Measurements from ENCODE around the gene PEAK1.

PEAK1 gene

DNA sequence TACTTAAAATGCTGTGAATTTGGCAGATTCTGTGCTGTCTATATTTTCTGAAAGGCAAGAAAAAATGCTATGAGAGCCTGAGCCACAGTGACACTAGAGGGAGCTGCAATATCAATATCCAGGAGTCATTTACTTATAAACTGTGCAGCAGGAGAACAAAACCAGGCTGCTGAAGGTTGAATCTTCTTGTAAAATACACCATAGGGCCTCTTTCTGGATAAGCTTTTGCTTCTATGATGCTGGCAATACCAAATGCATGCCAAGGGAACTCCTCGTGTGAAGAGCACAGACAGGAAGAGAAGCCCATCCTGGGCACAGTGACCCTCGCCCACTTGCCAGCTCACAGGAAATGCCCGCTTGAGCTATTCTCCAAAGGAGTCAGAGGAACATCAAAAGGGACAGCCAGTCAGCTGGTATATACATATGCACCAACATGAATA, 301.0 kb downstream of the PEAK1 start:
- TF ChIP-seq, protein P1, sequence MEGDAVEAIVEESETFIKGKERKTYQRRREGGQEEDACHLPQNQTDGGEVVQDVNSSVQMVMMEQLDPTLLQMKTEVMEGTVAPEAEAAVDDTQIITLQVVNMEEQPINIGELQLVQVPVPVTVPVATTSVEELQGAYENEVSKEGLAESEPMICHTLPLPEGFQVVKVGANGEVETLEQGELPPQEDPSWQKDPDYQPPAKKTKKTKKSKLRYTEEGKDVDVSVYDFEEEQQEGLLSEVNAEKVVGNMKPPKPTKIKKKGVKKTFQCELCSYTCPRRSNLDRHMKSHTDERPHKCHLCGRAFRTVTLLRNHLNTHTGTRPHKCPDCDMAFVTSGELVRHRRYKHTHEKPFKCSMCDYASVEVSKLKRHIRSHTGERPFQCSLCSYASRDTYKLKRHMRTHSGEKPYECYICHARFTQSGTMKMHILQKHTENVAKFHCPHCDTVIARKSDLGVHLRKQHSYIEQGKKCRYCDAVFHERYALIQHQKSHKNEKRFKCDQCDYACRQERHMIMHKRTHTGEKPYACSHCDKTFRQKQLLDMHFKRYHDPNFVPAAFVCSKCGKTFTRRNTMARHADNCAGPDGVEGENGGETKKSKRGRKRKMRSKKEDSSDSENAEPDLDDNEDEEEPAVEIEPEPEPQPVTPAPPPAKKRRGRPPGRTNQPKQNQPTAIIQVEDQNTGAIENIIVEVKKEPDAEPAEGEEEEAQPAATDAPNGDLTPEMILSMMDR (conservative IDR thresholded peaks at IDR 0.05; ENCODE audit: low read length): peak; percentile 90
- no peak overlapping the region for H3K4me3 ChIP-seq (ENCODE audit: low read length)
- peak; percentile 80 for DNase-seq (ENCODE audit: low read depth)

DNA sequence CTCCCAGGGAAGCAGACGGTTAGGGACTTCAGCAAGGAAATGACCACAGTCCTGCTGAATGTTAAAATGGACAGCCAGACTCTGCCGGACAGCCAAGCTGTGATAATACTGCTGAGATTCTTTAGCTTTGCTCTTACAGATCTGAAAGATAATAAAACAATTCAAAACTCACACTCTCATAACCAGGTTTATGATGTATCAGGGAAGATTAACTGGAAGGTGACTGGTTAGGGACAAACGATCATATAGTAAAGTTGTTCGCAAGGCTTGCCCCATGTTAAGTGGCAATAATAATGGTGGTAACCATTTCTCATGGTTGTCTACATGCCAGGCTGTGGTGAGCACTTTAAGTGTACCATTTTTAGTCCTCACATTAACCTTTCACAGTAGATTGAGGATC, 304.7 kb downstream of the PEAK1 start:
- DNase-seq (ENCODE audit: low read depth): no peak
- TF ChIP-seq, protein P1 (conservative IDR thresholded peaks at IDR 0.05; ENCODE audit: low read length): no peak
- no peak overlapping the region for H3K4me3 ChIP-seq (ENCODE audit: low read length)

DNA sequence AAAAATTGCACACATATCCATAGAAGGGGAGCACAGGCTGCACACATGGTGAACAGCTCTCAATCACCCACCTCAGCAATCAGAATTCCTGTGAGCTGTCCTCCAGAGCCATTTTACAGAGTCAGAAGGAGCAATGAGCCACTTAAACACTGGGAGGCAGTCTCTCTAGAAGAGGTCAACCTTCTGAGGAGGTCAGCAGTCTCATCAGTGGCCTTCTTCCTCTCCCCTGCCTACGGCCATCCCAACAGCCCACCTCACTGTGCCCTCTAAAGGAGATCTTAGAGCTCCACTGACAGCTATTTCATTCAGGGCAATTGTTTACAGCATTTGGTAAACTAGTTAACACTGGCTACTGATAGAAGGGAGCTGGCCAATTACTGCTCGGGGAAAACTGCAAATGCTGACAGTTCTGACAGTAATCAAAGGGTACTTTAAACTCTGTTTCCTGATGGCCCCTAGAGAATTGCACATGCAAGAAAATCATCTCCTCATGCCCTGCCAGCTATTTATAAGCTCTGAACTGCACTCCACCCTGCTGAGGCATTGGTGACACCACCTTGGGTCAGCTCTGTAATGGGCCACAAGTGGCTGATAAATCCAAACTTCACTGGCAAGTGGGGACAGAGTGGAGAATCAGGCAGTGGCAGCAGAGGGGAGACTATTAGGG, 306.9 kb downstream of the PEAK1 start:
- TF ChIP-seq, protein P1 (conservative IDR thresholded peaks at IDR 0.05; ENCODE audit: low read length): no peak
- peak; percentile 6 for DNase-seq (ENCODE audit: low read depth)

DNA sequence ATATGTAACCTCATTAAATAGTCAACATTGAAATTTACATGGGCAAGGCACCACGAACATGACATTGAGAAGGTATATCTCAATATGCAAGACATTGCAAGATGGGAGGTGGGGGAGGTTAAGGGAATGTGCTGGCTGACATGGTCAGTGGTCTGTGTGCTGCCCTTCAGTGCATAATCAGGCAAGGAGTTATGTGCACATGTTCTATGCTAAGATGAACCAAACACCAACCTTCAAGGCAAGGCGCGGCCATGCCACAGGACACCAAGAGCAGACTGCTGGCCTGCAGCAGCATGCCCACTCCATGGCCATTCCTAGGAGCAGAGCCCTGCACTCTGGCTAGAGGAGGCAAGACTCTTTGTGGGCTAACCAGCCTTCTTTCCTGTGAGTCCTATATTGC, 308.1 kb downstream of the PEAK1 start:
- no peak overlapping the region for H3K4me3 ChIP-seq (ENCODE audit: low read length)

More for the DNA sequence above, 306.9 kb downstream of the PEAK1 start:
- H3K4me3 ChIP-seq (ENCODE audit: low read length): no peak overlapping the region

DNA sequence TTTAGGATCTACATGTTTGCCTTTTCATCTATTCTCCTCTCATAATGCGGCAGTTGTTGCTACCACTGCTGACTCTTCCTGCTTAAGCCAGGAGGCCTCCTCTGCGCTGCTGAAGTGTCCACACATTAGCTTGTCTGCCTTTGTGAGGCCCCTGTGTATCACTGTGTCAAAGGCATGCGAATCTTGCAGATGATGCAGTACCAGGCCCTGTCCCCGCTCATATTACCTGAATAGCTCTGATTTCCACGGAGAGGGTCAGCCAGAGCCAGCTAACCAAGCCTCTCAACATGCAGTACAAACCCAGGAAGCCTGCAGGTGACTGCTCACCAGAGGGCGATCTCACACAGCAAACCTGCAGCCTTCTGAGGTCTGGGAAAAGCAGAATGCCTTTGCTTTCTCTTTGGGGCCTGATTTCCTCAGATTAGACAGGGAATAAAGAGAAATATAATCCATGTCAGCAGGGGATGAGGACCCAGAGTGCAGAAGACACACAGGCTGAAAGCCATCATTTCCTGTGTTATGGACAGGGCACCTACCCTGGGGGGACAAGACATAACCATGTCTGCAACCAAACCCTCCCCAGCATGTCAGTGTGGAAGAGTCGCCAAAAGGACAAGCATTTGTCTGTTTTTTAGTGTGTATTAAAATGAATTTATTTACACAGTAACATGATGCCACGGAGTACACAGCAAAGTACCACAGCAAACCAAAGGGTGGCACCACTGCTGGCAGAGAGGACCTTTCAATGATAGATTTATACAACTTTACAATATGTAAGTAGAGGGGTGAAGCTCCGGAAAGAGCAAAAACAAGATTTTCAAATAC, 312.2 kb downstream of the PEAK1 start:
- TF ChIP-seq, protein P1 (conservative IDR thresholded peaks at IDR 0.05; ENCODE audit: low read length): peak; percentile 79
- DNase-seq (ENCODE audit: low read depth): peak; percentile 53
- no peak overlapping the region for H3K4me3 ChIP-seq (ENCODE audit: low read length)

More for the DNA sequence above, 308.1 kb downstream of the PEAK1 start:
- TF ChIP-seq, protein P1 (conservative IDR thresholded peaks at IDR 0.05; ENCODE audit: low read length): no peak
- DNase-seq (ENCODE audit: low read depth): no peak

DNA sequence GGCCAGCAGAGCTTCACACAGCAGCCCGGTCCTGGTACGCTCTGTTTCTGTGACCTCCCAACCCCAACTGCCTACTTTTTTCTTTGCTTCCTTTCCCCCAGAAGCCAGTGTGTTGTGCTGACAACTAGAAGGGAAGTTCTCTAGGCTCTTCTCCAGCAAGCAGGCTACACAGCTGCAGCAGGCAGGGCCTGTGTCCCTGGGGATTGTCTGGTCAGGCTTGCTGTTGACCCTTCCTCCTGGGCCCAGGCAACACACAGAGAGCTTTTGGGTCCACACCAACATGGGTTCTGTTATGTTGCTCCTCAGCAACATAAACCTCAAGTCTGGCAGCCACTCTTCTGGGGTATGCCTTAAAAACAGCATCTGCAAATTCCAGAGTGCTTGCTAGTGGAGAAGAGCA, 312.8 kb downstream of the PEAK1 start:
- H3K4me3 ChIP-seq (ENCODE audit: low read length): no peak overlapping the region
- DNase-seq (ENCODE audit: low read depth): peak; percentile 91
- TF ChIP-seq, protein P1 (conservative IDR thresholded peaks at IDR 0.05; ENCODE audit: low read length): no peak

Measured in AG10803 (cell line).